ENCODE results near the gene RIPOR2.

- no peak for TF ChIP-seq EZH2 (IDR thresholded peaks at IDR 0.05)
- no peak for TF ChIP-seq POLR2AphosphoS5 (IDR thresholded peaks at IDR 0.05; ENCODE audit: borderline replicate concordance, low read depth, low read length)
- TF ChIP-seq FOXP2 (optimal IDR thresholded peaks at IDR 0.05; ENCODE audit: control extremely low read depth, extremely low read length, insufficient read depth) = no peak
Observed at GRCh38 chr6:24883618-24884017, 52.1 kb downstream of the RIPOR2 start.
